Myocyte (in vitro differentiated cells): ENCODE results near the gene PPARG. TPM values are rescaled to one million over a fixed set of nuclear protein-coding genes. Genes with fewer than 3 reads are reported as not detected.
A peak's percentile ranks its signal among the peaks of the same experiment; 100 is the strongest.

Source experiments
- DNase-seq: peaks from one replicate; pipeline ENCODE4 v3.0.0-alpha.2; 2012; ENCODE audit warnings: low read depth
- total RNA-seq: library from RNA; depleted of rRNA; stranded (reverse); fragments of >200 nt; gene quantifications from 2 replicates; pipeline ENCODE4 v1.2.3, GENCODE V29; 2014

The PPARG gene
- total RNA-seq, 1 donor from 2014 or later = 1.2 TPM

- no peak for DNase-seq
Measured at GRCh38 chr3:12409684-12410596, 121.1 kb downstream of the PPARG start.

- no peak for DNase-seq
Measured at GRCh38 chr3:12413721-12414255, 124.9 kb downstream of the PPARG start.

- no peak for DNase-seq
Measured at GRCh38 chr3:12415014-12415680, 126.3 kb downstream of the PPARG start.

GRCh38 chr3:12416731-12417130 is 127.9 kb downstream of the PPARG start:
- no peak for DNase-seq

DNA sequence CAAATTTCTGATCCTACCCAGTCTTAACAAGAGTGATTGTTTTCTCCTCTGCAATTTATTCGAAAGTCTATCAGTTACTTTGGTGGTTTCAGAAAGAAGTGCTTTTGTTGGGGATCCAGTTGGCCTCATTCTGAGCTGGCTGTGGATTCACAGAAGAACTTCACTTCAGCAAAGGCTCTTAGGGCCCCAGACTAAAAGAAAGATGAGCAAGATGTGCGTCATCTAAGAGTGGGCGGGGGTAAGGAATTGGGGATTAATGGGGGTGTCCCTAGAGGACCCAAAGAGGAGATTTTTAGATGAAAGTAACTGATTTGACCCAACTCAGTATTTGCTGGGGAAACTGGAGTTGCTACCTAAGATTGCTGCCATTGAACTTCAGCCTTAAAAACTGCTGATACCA is 131.5 kb downstream of the PPARG start:
- no peak for DNase-seq

- no peak for DNase-seq
Measured at GRCh38 chr3:12421132-12421531, 132.3 kb downstream of the PPARG start.

- DNase-seq = no peak
Measured at GRCh38 chr3:12423131-12423530, 134.3 kb downstream of the PPARG start.

- no peak for DNase-seq
Measured at GRCh38 chr3:12423918-12424630, 135.2 kb downstream of the PPARG start.

DNA sequence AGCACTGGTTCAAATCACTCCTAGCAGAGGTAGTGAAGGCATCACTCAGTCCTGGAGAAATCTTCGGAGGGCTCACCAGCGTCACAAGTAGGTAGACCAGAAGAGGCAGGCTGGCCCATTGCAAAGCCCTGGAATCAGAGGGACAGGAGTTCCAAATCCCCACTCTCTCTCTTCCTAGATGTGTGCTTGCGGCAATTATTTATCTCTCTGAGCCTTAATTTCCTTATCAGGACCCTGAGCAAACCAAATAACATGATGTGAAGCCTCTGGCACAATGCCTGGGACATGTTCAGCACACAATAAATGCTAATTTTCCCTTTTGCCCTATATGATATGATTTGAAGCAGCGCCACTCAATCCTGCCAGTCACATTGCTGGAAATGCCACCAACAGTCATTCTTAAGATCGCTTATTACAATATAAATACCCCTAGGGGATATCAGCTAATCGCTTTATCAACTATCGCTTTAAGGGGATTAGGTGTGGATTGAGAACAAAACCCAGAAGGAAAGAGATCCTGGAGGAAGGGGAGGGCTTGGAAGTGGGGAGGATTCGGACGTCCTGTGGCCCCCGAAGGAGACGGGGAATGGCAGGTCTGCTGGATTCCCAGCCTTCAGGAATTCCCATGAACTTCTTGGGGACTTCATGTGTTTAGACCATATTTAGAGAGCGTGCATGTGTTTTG is 135.9 kb downstream of the PPARG start:
- DNase-seq = no peak

GRCh38 chr3:12425850-12426579 is 137.1 kb downstream of the PPARG start:
- DNase-seq = no peak

- no peak for DNase-seq
Measured at GRCh38 chr3:12427551-12427950, 138.7 kb downstream of the PPARG start.

GRCh38 chr3:12428126-12428525 is 139.3 kb downstream of the PPARG start:
- no peak for DNase-seq

- DNase-seq = no peak
Measured at GRCh38 chr3:12430086-12430485, 141.2 kb downstream of the PPARG start.

- no peak for DNase-seq
Measured at GRCh38 chr3:12433823-12434222, 145.0 kb downstream of the PPARG start.

DNA sequence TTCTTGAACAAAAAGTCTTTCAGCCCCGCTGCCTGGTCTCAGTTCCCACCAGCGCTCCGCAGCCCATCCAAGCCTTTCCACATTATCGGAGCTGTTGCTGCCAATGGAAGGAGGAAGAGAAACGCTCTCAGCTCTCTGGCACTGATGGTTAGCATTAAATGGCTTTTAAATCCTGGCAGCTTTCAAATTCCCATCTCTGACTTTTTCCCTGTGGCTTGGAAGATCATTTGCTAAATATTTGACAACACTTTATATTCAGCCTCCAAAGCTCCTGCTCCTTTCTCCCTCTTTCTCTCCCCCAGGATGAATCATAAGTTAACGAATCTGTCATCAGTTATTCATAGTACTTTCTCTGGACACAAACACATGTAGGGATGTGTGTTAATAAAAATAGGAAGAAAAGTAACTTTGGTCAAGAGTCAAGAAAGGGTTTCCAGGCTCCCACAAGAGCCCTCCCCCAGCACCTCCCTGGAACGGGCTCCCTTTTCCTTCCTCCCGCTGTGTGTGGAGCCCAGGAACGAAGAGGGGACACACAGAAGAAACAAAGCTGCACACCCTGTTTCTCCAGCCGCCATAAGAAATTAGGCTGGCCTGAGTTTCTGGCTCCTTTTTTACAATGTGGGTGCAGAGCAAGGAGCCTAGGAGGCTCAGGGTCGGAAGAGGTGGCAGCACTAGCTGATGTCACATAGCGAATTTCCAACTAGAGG is 147.8 kb downstream of the PPARG start:
- peak; percentile 64 for DNase-seq

- DNase-seq = no peak
Measured at GRCh38 chr3:12437221-12437605, 148.3 kb downstream of the PPARG start.

DNA sequence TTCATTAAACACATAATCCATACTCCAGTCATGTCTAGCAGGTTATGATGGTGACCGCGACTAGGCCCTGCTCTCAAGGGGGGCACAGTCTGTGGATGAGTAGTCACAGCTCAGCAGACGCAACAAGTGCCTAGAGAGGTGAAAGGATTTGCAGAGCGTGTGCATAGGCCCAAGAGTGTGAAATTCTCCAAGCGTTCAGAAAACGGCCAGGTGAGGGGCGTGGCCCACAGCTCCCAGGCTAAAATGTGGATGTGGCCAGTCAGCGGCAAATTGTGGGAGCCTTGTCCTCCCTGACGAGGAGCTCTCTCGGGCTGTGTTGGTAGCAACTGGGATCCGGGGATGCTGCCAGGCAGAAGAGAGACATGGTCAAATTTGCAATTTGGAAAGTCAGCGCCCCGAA is 149.0 kb downstream of the PPARG start:
- no peak for DNase-seq

DNA sequence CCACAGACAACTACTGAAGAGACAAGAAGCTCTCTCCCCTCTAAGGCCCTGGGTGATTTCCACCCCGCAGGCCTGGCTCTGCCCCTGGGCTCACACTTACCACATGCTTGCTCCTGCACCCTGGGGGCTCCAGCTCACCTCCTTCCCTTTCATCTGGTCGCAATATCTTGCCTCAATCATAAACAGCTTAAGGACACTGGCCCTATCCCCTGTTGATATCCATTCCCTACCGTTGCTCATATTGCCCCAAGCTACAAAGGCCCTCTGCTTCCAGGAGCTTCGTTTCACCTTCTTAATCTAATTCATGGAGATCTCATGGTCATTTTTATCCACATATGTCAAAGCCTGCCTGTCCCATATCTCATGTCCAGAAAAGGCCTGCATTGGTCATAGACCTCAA is 149.4 kb downstream of the PPARG start:
- DNase-seq = no peak

DNA sequence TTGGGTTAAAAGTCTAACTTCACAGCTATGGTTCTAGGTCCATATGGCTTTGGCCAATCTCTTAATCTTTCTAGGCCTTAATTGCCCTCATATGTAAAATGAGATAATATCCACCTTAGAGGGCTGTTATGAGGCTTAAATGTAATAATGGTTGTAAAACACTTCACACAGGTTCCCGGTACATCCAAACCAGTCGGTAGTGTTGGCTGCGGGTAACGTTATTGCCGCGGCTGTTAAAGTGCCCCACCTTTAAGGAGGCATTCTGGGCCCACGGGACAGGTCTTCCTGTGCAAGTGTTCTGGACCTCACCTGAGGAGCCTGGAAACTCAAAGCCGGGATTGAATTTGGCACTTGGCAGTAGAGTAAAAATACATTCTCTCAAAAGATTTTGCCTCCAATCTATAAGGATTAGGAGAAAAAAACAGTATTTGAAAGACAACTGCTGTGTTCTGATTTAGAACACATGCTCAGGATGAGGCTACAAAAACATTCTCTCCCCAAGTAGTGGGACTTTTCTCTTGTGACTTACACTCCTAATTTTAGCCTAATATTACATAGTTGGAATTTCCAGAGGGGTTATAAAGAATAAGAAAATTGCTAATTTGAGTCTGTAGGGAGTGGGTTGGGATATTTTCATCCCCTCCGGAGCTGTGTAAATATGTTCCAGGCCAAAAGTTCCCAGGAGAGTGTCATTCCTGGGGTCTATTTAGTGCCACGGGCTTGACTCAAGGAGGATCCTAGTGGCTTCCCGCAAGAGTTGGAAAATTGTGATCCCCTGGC is 150.5 kb downstream of the PPARG start:
- peak; percentile 37 for DNase-seq
